A673 (cell line): ENCODE results near the gene ARMCX2.

Experiments
- CTCF ChIP-seq: fragments of 300-800, 200-600 bp; sonication (generic); conservative IDR thresholded peaks from 2 replicates; pipeline ENCODE4 v1.5.1; 2017; ENCODE audit warnings: low read depth, mild to moderate bottlenecking, antibody characterized with exemption, low read length, moderate library complexity, mixed read lengths
- EZH2 ChIP-seq: fragments of 200-600 bp; sonication (generic); IDR thresholded peaks from 2 replicates; pipeline ENCODE4 v1.6.1; 2017; ENCODE audit warnings: borderline replicate concordance, low read depth, mild to moderate bottlenecking, mixed read lengths, antibody characterized with exemption, low read length; ENCODE audit not compliant: poor library complexity, severe bottlenecking

- TF ChIP-seq CTCF (no peak), EZH2 (no peak)
Measured at GRCh38 chrX:101691835-101692234, 32.2 kb upstream of the ARMCX2 start.
